Endothelial cell of hepatic sinusoid (primary cell): ENCODE results near the gene RMRP.

Experiments used
- in situ Hi-C: cut with HindIII; loops from 2 replicates; pipeline ENCODE4 v1.10.0; 2017; ENCODE audit warnings: low sequenced_read_pairs

The RMRP gene

GRCh38 chr9:35666549-35666948, 8.7 kb upstream of the RMRP start:
- in situ Hi-C loops: no loop called here

DNA sequence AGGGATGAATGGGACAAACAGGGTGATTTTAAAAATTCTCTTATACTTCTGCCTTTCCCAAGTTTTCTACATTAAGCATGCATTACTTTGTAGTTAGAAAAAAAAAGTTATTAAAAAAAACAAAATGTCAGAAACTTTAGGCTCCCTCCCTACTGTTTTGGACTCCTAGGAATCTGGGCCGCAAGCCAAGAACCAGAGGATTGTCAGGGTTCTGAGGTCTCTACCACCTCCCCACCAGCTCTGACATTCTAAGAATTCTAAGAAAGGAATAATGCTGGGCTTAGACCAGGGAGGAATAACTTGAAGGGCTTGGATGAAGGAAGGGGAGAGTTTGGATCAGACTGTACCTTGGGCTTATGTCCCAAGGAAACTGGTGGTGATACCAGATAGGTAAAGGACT, 8.2 kb upstream of the RMRP start:
- in situ Hi-C loops: no loop called here

- in situ Hi-C loops: no loop called here
These were observed 7.6 kb upstream of the RMRP start for GRCh38 chr9:35665471-35665818.

GRCh38 chr9:35664531-35665470, 7.0 kb upstream of the RMRP start, which contains the start of gene ARHGEF39:
ARHGEF39 (minus strand) TSS chr9:35665195; CDS start chr9:35665169, 26 bp downstream.
- in situ Hi-C loops: no loop called here

DNA sequence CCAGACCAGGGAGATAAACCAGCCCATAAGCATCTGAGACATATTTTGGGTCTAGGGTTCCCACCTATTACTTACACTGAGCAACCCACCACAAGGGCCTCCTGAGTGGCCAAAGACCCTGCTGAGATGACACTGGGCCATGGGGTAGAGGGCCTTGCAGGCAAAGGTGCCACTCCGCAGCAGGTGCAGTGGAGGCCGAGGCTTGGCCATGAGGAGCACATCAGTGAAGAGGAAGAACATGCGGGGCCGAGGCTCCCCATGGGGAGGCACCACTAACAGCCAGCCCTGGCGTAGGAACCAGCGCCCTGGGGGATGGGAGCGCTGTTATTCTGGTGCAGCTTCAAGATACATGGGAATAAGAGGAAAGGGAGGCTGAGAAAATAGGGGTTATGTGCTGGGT, 4.6 kb upstream of the RMRP start:
- in situ Hi-C loops: no loop called here

DNA sequence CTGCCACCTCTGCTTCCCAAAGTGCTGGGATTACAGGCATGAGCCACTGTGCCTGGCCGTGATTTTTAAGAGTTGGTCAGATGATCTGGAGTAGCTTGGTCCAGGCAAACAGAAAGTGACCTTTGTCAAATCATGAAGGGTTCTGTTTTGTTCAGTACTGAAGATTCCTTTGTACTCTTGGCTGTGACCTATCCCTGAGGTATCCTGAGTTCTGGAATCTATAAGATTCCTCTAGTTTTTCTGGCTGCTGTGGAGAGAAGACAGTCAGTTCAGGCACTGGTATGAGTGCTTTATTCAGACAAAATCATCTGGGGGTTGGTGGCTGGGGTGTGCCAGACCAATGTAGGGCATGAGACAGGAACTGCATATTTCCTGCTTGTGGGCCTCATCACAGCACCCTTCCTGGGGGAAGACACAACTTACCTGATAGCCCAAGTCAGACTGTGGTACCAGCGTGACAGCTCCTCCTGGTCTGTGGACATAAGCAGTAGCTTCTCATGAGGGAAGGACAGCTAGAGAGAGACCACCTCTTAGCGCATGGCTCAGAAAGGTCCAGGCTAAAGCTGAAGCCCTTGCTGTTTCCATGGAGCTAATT, 4.0 kb upstream of the RMRP start:
- in situ Hi-C loops: no loop called here

- in situ Hi-C loops: no loop called here
These were observed 3.2 kb upstream of the RMRP start for GRCh38 chr9:35660966-35661415.

GRCh38 chr9:35659340-35659739, 1.5 kb upstream of the RMRP start:
- in situ Hi-C loops: no loop called here

DNA sequence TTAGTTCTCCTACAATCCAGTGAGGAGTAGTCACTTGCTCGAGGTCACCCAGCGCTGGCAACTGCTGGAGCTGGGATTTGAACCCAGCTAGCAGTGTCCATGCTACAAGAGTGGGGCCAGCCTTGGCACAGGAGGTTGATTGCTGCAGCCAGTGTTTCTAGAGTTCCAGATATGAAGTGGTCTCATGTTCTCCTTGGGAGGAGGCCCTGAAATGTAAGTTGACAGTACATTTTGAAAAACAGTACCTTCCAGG, 1.1 kb upstream of the RMRP start:
- in situ Hi-C loops: no loop called here

- in situ Hi-C loops: no loop called here
These were observed 533 bp upstream of the RMRP start, which contains the start of gene CCDC107 for GRCh38 chr9:35658137-35658967. CCDC107 (plus strand) TSS chr9:35658292; CDS start chr9:35658380, 88 bp downstream.

DNA sequence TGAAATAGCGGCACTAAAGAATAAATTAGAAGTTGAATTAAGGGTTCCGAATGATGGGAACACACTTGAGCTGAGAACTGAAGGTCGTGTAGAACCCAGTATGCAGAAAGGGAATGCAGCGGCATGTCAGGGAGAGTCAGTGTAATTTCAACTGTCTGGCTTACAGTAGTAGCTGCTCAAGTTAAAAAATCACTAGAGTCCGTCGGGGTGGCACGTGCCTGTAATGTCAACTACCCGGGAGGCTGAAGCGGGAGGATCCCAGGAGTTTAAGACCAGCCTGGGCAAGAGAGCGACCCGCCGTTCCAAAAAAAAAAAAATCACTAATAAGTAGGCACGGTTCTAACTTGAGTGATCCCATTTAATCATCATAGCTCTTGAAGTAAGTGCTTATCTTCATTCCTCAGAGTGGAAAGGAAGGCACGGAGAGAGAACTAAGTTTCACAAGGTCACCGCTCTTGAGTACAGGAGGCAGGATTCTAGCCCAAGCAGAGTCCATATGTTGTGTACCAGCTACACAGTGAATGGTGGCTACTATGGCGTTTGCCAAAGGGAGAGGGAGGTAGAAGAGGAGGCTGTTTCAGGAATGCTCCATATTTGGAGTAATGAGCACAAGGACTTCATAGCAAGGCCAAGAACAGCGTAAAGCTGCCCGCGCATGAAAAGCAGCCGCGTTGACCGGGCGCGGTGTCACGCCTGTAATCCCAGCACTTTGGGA, 831 bp downstream of the RMRP start:
- in situ Hi-C loops: no loop called here

DNA sequence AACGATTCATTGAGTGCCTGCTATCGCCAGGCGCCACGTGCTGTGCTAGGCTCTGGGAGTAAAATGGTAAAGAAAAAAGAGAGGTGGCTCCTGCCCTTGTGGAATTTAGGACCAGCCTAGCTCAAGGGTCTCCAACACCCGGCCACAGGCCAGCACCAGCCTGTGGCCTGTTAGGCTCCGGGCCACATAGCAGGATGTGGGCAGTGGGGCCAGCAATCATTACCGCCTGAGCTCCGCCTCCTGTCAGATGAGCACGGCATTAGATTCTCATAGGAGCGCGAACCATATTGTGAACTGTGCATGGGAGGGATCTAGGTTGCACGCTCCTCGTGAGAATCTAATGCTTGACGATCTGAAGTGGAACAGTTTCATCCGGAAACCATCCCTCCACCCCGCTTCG, 1.5 kb downstream of the RMRP start:
- in situ Hi-C loops: no loop called here

DNA sequence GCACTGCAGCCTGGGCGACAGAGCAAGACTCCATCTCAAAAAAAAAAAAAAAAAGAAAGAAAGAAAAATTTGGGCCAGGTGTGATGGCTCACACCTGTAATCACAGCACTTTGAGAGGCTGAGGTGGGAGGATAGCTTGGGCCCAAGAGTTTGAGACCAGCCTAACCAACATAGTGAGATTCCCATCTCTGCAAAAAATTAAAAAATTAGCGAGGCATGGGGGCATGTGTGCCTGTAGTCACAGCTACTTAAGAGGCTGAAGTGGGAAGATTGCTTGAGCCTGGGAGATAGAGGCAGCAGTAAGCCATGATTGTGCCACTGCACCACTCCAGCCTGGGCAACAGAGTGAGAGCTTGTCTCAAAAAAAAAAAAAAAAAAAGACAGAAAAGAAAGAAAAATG, 4.2 kb downstream of the RMRP start:
- in situ Hi-C loops: no loop called here

GRCh38 chr9:35652829-35653209, 5.0 kb downstream of the RMRP start:
- in situ Hi-C loops: no loop called here

GRCh38 chr9:35651956-35652828, 5.6 kb downstream of the RMRP start:
- in situ Hi-C loops: no loop called here

DNA sequence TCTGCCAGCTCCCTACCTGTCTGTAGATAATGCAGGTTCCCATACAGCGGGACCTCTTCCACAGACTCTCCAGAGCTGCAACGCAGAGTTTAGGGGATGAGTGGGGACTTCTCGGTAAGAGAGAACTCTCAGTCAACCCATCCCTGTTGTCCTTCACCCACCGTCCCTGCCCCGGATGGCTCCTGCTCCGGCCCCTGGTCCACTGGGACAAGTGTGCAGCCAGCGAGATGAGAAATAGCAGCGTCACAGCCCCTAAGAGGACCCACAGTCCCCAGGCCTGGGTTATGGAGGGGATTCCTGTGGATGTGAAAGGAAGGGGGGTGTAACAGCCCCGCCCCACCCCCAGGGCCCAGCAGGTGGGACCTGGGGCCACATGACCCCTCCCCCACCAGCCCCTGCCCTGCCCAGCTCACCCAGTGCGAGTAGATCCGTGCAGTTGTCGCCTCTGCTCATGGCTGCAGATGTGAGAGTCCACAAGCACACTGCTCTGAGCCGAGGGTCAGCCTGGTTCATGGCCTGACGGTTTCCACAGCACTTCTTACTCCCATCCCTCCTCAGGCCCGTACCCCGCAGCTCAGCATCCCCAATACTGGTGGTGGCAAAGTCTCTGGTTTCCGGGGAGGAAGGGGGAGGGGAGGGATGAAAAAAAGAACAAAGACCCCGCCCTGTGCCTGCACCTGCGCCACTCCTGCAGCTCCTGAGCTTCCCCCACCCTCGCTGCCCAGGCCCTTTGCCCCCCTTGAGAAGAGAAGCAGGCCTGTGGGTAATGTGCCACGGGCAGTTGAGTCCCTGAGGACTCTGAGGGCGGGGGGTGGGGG, 7.3 kb downstream of the RMRP start, which contains the start of gene SIT1:
Gene SIT1 (minus strand): TSS at position 591 of the 818 bp plus-strand sequence. CDS start 78 bp downstream, at position 513.
- in situ Hi-C loops: no loop called here

GRCh38 chr9:35649431-35650340, 8.1 kb downstream of the RMRP start:
- in situ Hi-C loops: loop anchor here (5.0 kb wide), 1 partner anchor 63 kb away; no protein-coding TSS in a partner anchor
